LNCAP (cell line): ENCODE results near the gene RTL9.

Experiments used
- CTCF ChIP-seq: fragments of 450-650 bp; IDR thresholded peaks from 2 replicates; pipeline ENCODE4 v1.5.1; 2017; ENCODE audit warnings: mild to moderate bottlenecking

Gene RTL9

GRCh38 chrX:110373310-110373709 lies 14.7 kb downstream of the RTL9 start:
- no peak for TF ChIP-seq CTCF

GRCh38 chrX:110374559-110374958 lies 15.9 kb downstream of the RTL9 start:
- no peak for TF ChIP-seq CTCF

GRCh38 chrX:110381216-110381615 lies 22.6 kb downstream of the RTL9 start:
- TF ChIP-seq CTCF = no peak

GRCh38 chrX:110383414-110383813 lies 24.8 kb downstream of the RTL9 start:
- TF ChIP-seq CTCF = no peak

GRCh38 chrX:110384490-110384889 lies 25.8 kb downstream of the RTL9 start:
- no peak for TF ChIP-seq CTCF

GRCh38 chrX:110389570-110389969 lies 30.9 kb downstream of the RTL9 start:
- no peak for TF ChIP-seq CTCF

GRCh38 chrX:110391086-110391485 lies 32.4 kb downstream of the RTL9 start:
- no peak for TF ChIP-seq CTCF

- no peak for TF ChIP-seq CTCF
Measured at GRCh38 chrX:110394651-110395050, 36.0 kb downstream of the RTL9 start.
